Breast epithelium (tissue), 3 donors: Measurements from ENCODE around the gene ABHD6.

Source experiments
- CTCF ChIP-seq, 3 donors: fragments of 450-650 bp; IDR thresholded peaks; one replicate each; pipeline ENCODE4 v1.5.1; 2016 to 2017; ENCODE audit warnings: antibody characterized with exemption in 3 of 3, mild to moderate bottlenecking in 3 of 3, moderate library complexity in 3 of 3
- POLR2A ChIP-seq: fragments of 450-650 bp; IDR thresholded peaks from one replicate; pipeline ENCODE4 v1.6.1; 2016; ENCODE audit warnings: antibody characterized with exemption, mild to moderate bottlenecking, moderate library complexity
- POLR2AphosphoS5 ChIP-seq, 3 donors: sonication (generic); formaldehyde crosslinking; IDR thresholded peaks; one replicate each; pipeline ENCODE4 v1.6.1; 2017; ENCODE audit warnings: antibody characterized with exemption in 3 of 3

GRCh38 chr3:58222161-58222724 is 15.3 kb upstream of the ABHD6 start:
- TF ChIP-seq CTCF (IDR thresholded peaks at IDR 0.05) (no peak), POLR2A (no peak), POLR2AphosphoS5 (IDR thresholded peaks at IDR 0.05) (no peak)
